Left ventricle myocardium inferior (tissue), 1 donor: ENCODE measurements around the gene CFAP161. TPM values are rescaled to one million over a fixed set of nuclear protein-coding genes. Genes with fewer than 3 reads are reported as not detected.
A peak's percentile ranks its signal among the peaks of the same experiment; 100 is the strongest.

Experiments
- DNase-seq: peaks from one replicate; pipeline ENCODE4 v3.0.0-alpha.2; 2020
- H3K27ac ChIP-seq: fragments of 200-600 bp; replicated peaks from 2 replicates; pipeline ENCODE4 v1.8.0; 2021
- H3K27me3 ChIP-seq: fragments of 200-600 bp; 2 replicates; pipeline ENCODE4 v1.8.0; 2021; ENCODE audit warnings: low read depth
- H3K36me3 ChIP-seq: fragments of 200-600 bp; 2 replicates; pipeline ENCODE4 v1.8.0; 2021
- H3K4me1 ChIP-seq: fragments of 200-600 bp; 2 replicates; pipeline ENCODE4 v1.8.0; 2021
- H3K4me3 ChIP-seq: fragments of 200-600 bp; 2 replicates; pipeline ENCODE4 v1.8.0; 2021; ENCODE audit warnings: mild to moderate bottlenecking, moderate library complexity
- H3K9me3 ChIP-seq: fragments of 200-600 bp; replicated peaks from 2 replicates; pipeline ENCODE4 v1.8.0; 2021
- intact Hi-C: fragments of 100-400 bp; cut with micrococcal nuclease; formaldehyde crosslinking; loops from one replicate; pipeline ENCODE4 v1.11.0; 2022
- total RNA-seq: library from RNA; stranded (reverse); fragmentation: NEBNext Ultra II Directional; extraction: Animal tissue kit (Norgen Biotek cat#: 25700); gene quantifications from one replicate; pipeline ENCODE4 v1.2.1, GENCODE V29; 2021
- TF ChIP-seq, protein P1 (sequence below): fragments of 200-600 bp; IDR thresholded peaks from 2 replicates; pipeline ENCODE4 v1.8.0; 2021; ENCODE audit warnings: antibody characterized with exemption, mild to moderate bottlenecking, borderline replicate concordance
- donor health status: DM: no; HTN: yes; CAD: no; lungs with severe emphysema.

CFAP161 gene
- total RNA-seq, 1 donor from 2014 or later = 0.91 TPM

- H3K4me3 ChIP-seq = no peak overlapping the region
- no peaks in the 10 kb centered on the region for H3K9me3 ChIP-seq
- peaks cover 44% of the 10 kb centered on the region for H3K4me1 ChIP-seq
- TF ChIP-seq, protein P1, sequence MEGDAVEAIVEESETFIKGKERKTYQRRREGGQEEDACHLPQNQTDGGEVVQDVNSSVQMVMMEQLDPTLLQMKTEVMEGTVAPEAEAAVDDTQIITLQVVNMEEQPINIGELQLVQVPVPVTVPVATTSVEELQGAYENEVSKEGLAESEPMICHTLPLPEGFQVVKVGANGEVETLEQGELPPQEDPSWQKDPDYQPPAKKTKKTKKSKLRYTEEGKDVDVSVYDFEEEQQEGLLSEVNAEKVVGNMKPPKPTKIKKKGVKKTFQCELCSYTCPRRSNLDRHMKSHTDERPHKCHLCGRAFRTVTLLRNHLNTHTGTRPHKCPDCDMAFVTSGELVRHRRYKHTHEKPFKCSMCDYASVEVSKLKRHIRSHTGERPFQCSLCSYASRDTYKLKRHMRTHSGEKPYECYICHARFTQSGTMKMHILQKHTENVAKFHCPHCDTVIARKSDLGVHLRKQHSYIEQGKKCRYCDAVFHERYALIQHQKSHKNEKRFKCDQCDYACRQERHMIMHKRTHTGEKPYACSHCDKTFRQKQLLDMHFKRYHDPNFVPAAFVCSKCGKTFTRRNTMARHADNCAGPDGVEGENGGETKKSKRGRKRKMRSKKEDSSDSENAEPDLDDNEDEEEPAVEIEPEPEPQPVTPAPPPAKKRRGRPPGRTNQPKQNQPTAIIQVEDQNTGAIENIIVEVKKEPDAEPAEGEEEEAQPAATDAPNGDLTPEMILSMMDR = no peak
- H3K27ac ChIP-seq = no peak overlapping the region
- no peak for DNase-seq
- peaks cover 8% of the 10 kb centered on the region for H3K27me3 ChIP-seq
- H3K36me3 ChIP-seq = no peaks in the 10 kb centered on the region
- intact Hi-C loops = no loop called here
Observed at GRCh38 chr15:81165535-81165934, 31.5 kb downstream of the CFAP161 start.

DNA sequence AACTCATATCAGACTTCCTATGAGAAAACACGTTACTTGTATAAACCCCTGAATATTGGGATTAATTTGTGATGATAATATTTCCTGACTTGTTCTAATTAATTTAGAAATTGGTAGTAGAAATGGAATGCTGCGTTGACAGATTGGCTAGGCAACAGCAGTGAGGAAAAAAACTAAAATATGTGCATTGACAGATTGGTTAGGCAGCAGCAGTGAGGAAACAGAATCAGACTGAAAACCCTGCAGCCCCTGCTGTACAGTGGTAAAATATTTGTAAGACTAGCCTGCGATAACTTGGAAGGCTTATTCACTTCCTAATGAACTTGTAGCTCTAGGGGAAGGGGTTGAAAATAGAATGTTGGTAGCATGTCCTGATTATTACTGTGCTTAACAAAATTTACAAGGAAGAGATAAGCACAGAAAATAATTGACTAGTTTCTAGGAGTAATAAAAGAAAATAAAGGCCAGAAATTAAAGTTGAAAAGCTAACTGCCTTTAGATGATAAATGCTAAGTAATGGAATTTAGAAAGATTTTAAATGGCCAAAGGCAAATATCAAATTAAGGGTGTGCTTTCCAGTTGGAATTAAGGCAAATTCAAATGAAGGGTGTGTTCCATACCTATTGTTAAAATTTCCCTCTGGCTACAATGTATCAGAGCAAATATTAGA lies 32.7 kb downstream of the CFAP161 start:
- H3K27me3 ChIP-seq = no peaks in the 10 kb centered on the region
- intact Hi-C loops = no loop called here
- TF ChIP-seq, protein P1 = no peak
- peak overlapping the region; percentile 84 for H3K27ac ChIP-seq
- H3K9me3 ChIP-seq = no peaks in the 10 kb centered on the region
- no peaks in the 10 kb centered on the region for H3K36me3 ChIP-seq
- peaks cover 40% of the 10 kb centered on the region for H3K4me1 ChIP-seq
- DNase-seq = no peak
- H3K4me3 ChIP-seq = no peak overlapping the region

DNA sequence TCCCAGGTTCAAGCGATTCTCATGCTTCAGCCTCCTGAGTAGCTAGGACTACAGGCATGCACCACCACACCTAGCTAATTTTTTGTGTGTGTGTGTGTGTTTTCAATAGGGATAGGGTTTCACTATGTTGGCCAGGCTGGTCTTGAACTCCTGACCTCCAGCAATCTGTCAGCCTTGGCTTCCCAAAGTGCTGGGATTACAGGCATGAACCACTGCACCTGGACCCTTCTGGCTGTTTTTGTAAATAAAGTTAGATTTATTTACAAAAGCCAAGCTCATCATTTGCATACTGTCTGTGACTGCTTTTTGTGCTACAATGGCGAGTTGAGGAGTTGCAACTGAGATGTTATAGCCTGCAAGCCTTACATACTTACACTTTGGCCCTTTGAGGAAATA lies 34.1 kb downstream of the CFAP161 start:
- TF ChIP-seq, protein P1 = no peak
- Histone ChIP-seq H3K4me1 (peaks cover 36% of the 10 kb centered on the region), H3K27ac (peak overlapping the region; percentile 84), H3K36me3 (no peaks in the 10 kb centered on the region), H3K4me3 (no peak overlapping the region), H3K27me3 (peaks cover 8% of the 10 kb centered on the region), H3K9me3 (no peaks in the 10 kb centered on the region)
- intact Hi-C loops = no loop called here
- no peak for DNase-seq

DNA sequence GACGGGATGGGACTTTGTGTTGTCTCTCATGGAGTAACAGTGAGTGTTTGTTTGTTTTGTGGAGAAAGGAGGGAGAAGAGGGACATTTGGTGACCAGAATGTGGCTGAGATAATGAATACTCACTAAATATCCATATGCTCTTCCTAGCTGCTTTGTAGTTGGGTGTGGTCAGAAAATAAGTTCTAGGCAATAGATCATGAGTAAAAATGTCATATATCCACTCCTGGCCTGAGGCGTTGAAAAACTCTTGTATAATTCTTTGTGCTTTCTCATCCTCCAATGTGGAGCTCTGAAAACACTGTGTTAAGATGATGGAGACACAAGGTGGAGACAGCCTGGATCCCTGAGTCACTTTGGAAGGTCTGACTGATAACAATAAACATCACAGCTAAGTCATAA lies 34.6 kb downstream of the CFAP161 start:
- Histone ChIP-seq H3K9me3 (no peaks in the 10 kb centered on the region), H3K4me3 (no peak overlapping the region), H3K27me3 (peaks cover 8% of the 10 kb centered on the region), H3K4me1 (peaks cover 37% of the 10 kb centered on the region), H3K27ac (peak overlapping the region; percentile 84), H3K36me3 (no peaks in the 10 kb centered on the region)
- intact Hi-C loops = no loop called here
- no peak for DNase-seq
- TF ChIP-seq, protein P1 = no peak

DNA sequence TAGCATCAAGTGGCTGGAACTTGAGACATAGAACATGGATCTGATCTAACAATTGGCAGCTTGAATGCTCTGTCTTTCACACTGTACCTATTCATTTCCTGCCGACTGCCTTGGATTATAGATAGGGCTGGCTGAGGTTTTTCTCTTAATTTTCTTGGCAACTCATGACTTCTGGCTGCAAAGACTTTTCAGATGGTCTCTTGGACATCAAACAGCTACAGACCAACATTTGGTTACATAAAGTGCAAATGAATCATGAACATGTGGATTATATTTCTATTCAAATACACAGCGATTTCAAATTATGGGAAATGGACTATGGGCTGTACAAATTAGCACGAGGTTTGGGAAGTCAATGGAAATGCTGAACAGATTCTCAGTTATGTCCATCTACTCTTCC lies 36.4 kb downstream of the CFAP161 start:
- Histone ChIP-seq H3K27me3 (peaks cover 8% of the 10 kb centered on the region), H3K9me3 (no peaks in the 10 kb centered on the region), H3K4me3 (no peak overlapping the region), H3K4me1 (peaks cover 52% of the 10 kb centered on the region), H3K36me3 (no peaks in the 10 kb centered on the region), H3K27ac (peak overlapping the region; percentile 91)
- DNase-seq = no peak
- intact Hi-C loops = no loop called here
- TF ChIP-seq, protein P1 = no peak
